D721Med (cell line): ENCODE data around the gene DIS3L2.
"Not testable (repeated sequence)": the region's sequence is repeated elsewhere in the genome, so short reads cannot be mapped to it uniquely, and the experiment has no call there.

ENCODE experiments used
- DNase-seq: peaks from one replicate; pipeline ENCODE4 v3.0.0; 2011; ENCODE audit warnings: low spot score; ENCODE audit not compliant: insufficient read length
- FAIRE-seq: peaks from 2 replicates; lab custom pipeline; 2011; peaks lifted over from hg19 to GRCh38; lab: Jason Lieb, UNC
- CTCF ChIP-seq: IDR thresholded peaks from 2 replicates; pipeline ENCODE4 v1.5.1; 2012; ENCODE audit warnings: mild to moderate bottlenecking, control low read depth; ENCODE audit not compliant: insufficient read depth; ENCODE audit errors: missing control alignments

Gene DIS3L2

DNA sequence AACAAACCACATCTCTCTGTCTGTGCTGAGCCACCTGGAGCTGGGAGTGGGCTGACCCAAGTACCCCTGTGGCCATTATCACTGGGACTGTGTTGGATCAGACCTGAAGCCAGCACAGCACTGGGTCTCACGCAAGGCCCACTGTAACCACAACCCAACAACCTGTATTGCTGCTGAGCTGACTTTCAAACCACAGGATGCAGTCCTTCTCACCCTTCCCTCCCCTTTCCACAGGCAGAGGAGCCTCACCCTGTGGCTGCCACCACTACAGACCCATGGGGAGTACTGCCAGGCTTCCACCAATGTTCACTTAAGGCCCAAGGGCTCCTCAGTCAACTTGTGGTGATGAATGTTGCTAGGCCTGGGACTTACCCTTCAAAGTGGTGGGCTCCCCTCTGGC lies 135.7 kb downstream of the DIS3L2 start:
- DNase-seq (no peak), FAIRE-seq (no peak)
- TF ChIP-seq CTCF = no peak

DNA sequence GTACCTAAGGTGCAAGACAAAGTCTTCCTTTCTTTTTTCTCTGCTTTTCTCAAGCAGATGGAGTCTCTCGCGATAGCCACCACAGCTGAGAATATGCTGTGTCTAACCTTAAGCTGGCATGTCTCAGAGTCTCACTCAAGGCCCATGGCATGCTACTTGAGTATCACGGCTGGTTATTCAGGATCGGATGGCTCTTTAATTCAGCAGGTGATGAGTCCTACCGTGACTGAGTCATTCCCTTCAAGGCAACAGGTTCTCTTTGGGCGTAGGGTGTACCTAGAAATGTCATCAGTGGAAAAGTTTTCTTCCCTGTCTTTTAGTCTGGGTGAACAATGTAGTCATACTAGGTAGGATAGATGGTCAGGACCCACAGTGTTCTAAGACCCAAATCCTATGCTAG lies 136.2 kb downstream of the DIS3L2 start:
- DNase-seq (no peak), FAIRE-seq (no peak)
- TF ChIP-seq CTCF = no peak

DNA sequence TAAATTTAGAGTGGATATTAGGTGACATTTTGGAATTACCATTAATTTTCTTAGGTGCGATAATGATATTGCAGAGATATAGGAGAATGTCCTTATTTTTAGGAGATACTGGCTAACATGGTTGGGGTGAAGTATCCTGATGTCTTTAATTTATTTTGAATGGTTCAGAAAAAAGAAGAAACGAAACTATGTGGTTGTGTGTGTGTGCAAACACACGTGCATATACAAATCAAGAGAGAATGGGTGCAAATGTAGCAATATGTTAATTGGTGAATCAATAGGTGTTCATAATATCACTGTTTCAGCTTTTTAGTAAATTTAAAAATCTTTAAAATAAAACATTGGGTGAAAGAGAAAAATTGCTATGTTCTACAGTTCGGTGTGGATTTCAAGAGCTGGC lies 140.9 kb downstream of the DIS3L2 start:
- no peak for DNase-seq
- TF ChIP-seq CTCF = no peak
- no peak for FAIRE-seq

GRCh38 chr2:232103140-232103737 lies 141.7 kb downstream of the DIS3L2 start:
- DNase-seq (no peak), FAIRE-seq (no peak)
- no peak for TF ChIP-seq CTCF

DNA sequence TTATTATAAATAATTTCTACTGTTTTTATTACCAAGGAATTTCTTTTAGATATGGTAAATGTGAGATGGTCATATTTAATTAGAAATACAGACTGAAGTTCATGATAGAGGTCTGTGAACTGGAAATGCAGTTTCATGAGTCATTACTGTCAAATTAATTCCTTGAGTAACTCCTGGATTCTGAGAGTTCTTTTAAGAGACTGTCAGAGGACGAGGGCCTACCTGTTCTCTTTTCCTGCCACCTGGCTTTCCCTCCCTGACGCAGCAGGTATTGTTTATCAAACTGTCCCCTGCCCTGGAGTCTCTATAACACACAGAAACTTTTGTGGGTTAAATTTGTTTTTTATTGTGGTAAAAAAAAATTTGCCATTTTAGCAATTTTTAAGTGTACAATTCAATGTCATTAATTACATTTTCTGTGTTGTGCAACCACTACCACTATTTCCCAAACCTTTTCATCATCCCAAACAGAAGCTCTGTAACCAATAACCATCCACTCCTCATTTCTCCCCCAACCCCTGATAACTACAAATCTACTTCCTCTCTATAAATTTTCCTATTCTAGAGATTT lies 142.6 kb downstream of the DIS3L2 start:
- FAIRE-seq (no peak), DNase-seq (no peak)
- TF ChIP-seq CTCF = no peak

DNA sequence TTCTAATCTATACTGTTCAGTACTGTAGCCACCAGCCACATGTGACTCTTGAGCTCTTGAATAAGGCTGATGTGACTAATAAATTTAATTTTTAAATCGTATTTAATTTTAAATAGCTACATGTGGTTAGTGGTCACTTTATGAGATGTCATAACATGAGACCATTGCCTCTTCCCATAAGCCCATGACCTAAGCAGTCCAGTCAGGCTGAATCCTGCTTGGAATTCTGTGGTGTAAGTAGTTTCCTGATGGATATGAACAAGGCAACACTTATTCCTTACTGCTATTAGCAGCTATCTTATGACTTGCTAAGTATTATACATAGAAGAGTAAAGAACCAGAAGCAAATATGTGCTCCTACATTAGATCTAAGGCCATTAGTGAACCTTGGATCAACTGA lies 150.0 kb downstream of the DIS3L2 start:
- DNase-seq (no peak), FAIRE-seq (no peak)
- no peak for TF ChIP-seq CTCF

DNA sequence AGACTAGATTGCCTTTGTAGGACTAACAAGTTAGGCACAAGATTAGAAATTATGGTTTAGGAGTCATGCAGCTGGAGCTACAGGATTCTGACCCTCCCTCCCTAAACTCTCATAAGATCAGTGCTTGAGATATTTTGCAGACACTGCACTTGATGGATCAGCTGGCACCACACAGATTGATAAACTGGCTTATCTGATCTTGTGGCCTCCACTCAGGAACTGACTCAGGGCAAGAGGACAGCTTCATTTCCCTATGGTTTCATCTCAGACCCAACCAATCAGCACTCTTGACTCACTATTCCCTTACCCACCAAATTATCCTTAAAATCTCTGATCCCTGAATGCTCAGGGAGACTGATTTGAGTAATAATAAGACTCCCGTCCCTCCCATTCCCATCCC lies 152.3 kb downstream of the DIS3L2 start:
- TF ChIP-seq CTCF = no peak
- DNase-seq (no peak), FAIRE-seq (no peak)

DNA sequence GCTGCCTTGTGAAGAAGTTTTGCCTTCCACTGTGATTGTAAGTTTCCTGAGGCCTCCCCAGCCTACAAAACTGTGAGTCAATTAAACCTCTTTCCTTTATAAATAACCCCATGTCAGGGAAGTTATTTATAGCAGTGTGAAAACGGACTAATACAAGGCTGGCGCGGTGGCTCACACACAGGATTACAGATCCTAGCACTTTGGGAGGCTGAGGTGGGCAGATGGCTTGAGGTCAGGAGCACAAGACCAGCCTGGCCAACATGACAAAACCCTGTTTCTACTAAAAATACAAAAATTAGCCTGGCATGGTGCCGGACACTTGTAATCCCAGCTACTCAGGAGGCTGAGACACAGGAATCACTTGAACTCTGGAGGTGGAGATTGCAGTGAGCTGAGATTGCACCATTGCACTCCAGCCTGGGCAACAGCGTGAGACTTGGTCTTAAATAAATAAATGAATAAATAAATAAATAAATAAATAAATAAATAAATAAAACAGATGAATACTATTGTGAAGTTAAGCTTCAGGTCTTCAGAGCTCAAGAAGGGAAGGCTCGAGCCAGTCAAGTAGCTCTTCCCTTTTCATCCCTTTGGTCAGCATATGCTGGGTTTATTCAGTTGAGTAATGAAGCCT lies 154.3 kb downstream of the DIS3L2 start:
- not testable (repeated sequence) for DNase-seq, FAIRE-seq
